Thymus (tissue), 11 donors: ENCODE data around the gene CIT. TPM values are rescaled to one million over a fixed set of nuclear protein-coding genes. Genes with fewer than 3 reads are reported as not detected.

ENCODE experiments used
- DNase-seq, 9 donors: peaks; one replicate each; pipeline ENCODE4 v3.0.0-alpha.2; 2013; ENCODE audit warnings: low spot score in 9 of 9, low read depth in 6 of 9, missing footprints in 1 of 9
- H3K27ac ChIP-seq, 2 donors: one replicate each; pipeline ENCODE4 v1.5.1; 2013; ENCODE audit warnings: control low read depth in 1 of 2, low read depth in 1 of 2, low read length in 1 of 2, mild to moderate bottlenecking in 1 of 2, moderate library complexity in 1 of 2
- H3K27me3 ChIP-seq, 2 donors: one replicate each; pipeline ENCODE4 v1.5.1; 2013; ENCODE audit warnings: low read length in 1 of 2; ENCODE audit not compliant: control insufficient read depth in 2 of 2, insufficient read depth in 1 of 2
- H3K36me3 ChIP-seq, 2 donors: one replicate each; pipeline ENCODE4 v1.5.1; 2013; ENCODE audit warnings: low read length in 1 of 2, mild to moderate bottlenecking in 1 of 2, moderate library complexity in 1 of 2; ENCODE audit not compliant: control insufficient read depth in 2 of 2, insufficient read depth in 2 of 2
- H3K4me1 ChIP-seq, 2 donors: one replicate each; pipeline ENCODE4 v1.5.1; 2013; ENCODE audit warnings: low read length in 2 of 2; ENCODE audit not compliant: control insufficient read depth in 2 of 2, insufficient read depth in 2 of 2
- H3K4me3 ChIP-seq, 2 donors: one replicate each; pipeline ENCODE4 v1.5.1; 2013; ENCODE audit warnings: low read length in 2 of 2, control low read depth in 1 of 2, mild to moderate bottlenecking in 1 of 2
- H3K9me3 ChIP-seq, 2 donors: one replicate each; pipeline ENCODE4 v1.5.1; 2013; ENCODE audit warnings: low read length in 1 of 2, mild to moderate bottlenecking in 1 of 2; ENCODE audit not compliant: control insufficient read depth in 2 of 2, insufficient read depth in 1 of 2
- WGBS: extraction: QIAGEN DNeasy Blood & Tissue Kit; methylation state at CpG from one replicate; pipeline ENCODE4 v1.1.7; 2013; 5-methylcytosine and 5-hydroxymethylcytosine counted together
- polyA plus RNA-seq: library from polyadenylated mRNA; stranded (reverse); fragments of 200-250 nt; gene quantifications from one replicate; pipeline ENCODE4 v1.2.3, GENCODE V29; 2013
- total RNA-seq: library from RNA; stranded (reverse); fragments of 120-200 nt; gene quantifications from one replicate; pipeline ENCODE4 v1.2.4, GENCODE V29; 2013
- donor health status: healthy.

CIT gene
- total and polyA plus RNA-seq, 2 donors: 2.6 to 9.1 TPM

GRCh38 chr12:119668324-119668841 lies 208.7 kb downstream of the CIT start:
- H3K4me1 ChIP-seq: peaks cover 19 to 23% of the 10 kb centered on the region in 2 donors
- H3K27me3 ChIP-seq: no peaks in the 10 kb centered on the region
- DNase-seq: no peak
- peak overlapping the region; percentile 66 to 94 for H3K4me3 ChIP-seq
- 3% methylated on average over 14 of the region's 14 CpGs for WGBS
- H3K9me3 ChIP-seq: no peaks in the 10 kb centered on the region
- peaks cover 11 to 26% of the 10 kb centered on the region in 2 donors for H3K36me3 ChIP-seq
- H3K27ac ChIP-seq: peak overlapping the region; percentile 88 to 90

- Histone ChIP-seq H3K4me3 (peak within 1 kb of the TSS; percentile 66 to 94), H3K4me1 (peaks cover 19 to 23% of the 10 kb centered on the region in 2 donors)
Measured at GRCh38 chr12:119667577-119668323, 209.4 kb downstream of the CIT start, which contains the start of gene PRKAB1. Gene PRKAB1, plus strand, starts transcription at chr12:119668133. Its CDS starts 112 bp downstream, at chr12:119668245.

GRCh38 chr12:119666900-119667576 lies 210.1 kb downstream of the CIT start:
- H3K4me1 ChIP-seq: peaks cover 19 to 23% of the 10 kb centered on the region in 2 donors
- peaks cover 1 to 13% of the 10 kb centered on the region in 2 donors for H3K36me3 ChIP-seq
- peak overlapping the region; percentile 67 to 88 for H3K27ac ChIP-seq
- peak overlapping the region; percentile 66 to 94 for H3K4me3 ChIP-seq
- H3K27me3 ChIP-seq: no peaks in the 10 kb centered on the region
- no peak for DNase-seq
- 5% methylated on average over 9 of the region's 9 CpGs for WGBS
- no peaks in the 10 kb centered on the region for H3K9me3 ChIP-seq

More at GRCh38 chr12:119667577-119668323, 209.4 kb downstream of the CIT start, which contains the start of gene PRKAB1:
- WGBS: under 1% methylated on average over 69 of the region's 69 CpGs
- Histone ChIP-seq H3K27ac (peak within 1 kb of the TSS; percentile 88 to 90), H3K9me3 (no peaks in the 10 kb centered on the region), H3K27me3 (no peaks in the 10 kb centered on the region), H3K36me3 (peaks cover 6 to 20% of the 10 kb centered on the region in 2 donors)
- DNase-seq: peak; percentile 86 to 96 (median 94)

GRCh38 chr12:119666226-119666795 lies 210.8 kb downstream of the CIT start:
- Histone ChIP-seq H3K27me3 (no peaks in the 10 kb centered on the region), H3K36me3 (peaks cover 0 to 6% of the 10 kb centered on the region in 2 donors), H3K9me3 (no peaks in the 10 kb centered on the region), H3K4me1 (peaks cover 19 to 23% of the 10 kb centered on the region in 2 donors), H3K4me3 (no peak overlapping the region), H3K27ac (peak overlapping the region; percentile 5 to 13)
- no peak for DNase-seq
- WGBS: 67% methylated on average over 2 of the region's 2 CpGs

- Histone ChIP-seq H3K4me1 (peaks cover 19 to 23% of the 10 kb centered on the region in 2 donors), H3K27me3 (no peaks in the 10 kb centered on the region), H3K9me3 (no peaks in the 10 kb centered on the region), H3K27ac (peak overlapping the region in 1 of 2 donors; percentile 4), H3K4me3 (no peak overlapping the region), H3K36me3 (peaks cover 0 to 4% of the 10 kb centered on the region in 2 donors)
- 79% methylated on average over 4 of the region's 4 CpGs for WGBS
- DNase-seq: peak in 1 of 9 donors; percentile 26
Measured at GRCh38 chr12:119665164-119665929, 211.8 kb downstream of the CIT start.

- Histone ChIP-seq H3K4me3 (no peak overlapping the region), H3K27ac (no peak overlapping the region), H3K9me3 (no peaks in the 10 kb centered on the region), H3K36me3 (no peaks in the 10 kb centered on the region), H3K4me1 (peaks cover 16 to 19% of the 10 kb centered on the region in 2 donors), H3K27me3 (no peaks in the 10 kb centered on the region)
- 95% methylated on average over 1 of the region's 1 CpG for WGBS
- DNase-seq: no peak
Measured at GRCh38 chr12:119664642-119665041, 212.5 kb downstream of the CIT start.

GRCh38 chr12:119661882-119662281 lies 215.2 kb downstream of the CIT start:
- 79% methylated on average over 4 of the region's 4 CpGs for WGBS
- Histone ChIP-seq H3K27me3 (no peaks in the 10 kb centered on the region), H3K4me1 (peaks cover 10 to 14% of the 10 kb centered on the region in 2 donors), H3K4me3 (no peak overlapping the region), H3K27ac (no peak overlapping the region), H3K36me3 (no peaks in the 10 kb centered on the region), H3K9me3 (no peaks in the 10 kb centered on the region)
- DNase-seq: no peak

- Histone ChIP-seq H3K4me1 (no peaks in the 10 kb centered on the region), H3K4me3 (no peak overlapping the region), H3K27me3 (no peaks in the 10 kb centered on the region), H3K27ac (no peak overlapping the region), H3K36me3 (no peaks in the 10 kb centered on the region), H3K9me3 (no peaks in the 10 kb centered on the region)
- 82% methylated on average over 5 of the region's 5 CpGs for WGBS
- no peak for DNase-seq
Measured at GRCh38 chr12:119660076-119660475, 217.0 kb downstream of the CIT start.
